Caco-2 (cell line): ENCODE data around the gene WNK2. TPM values are rescaled to one million over a fixed set of nuclear protein-coding genes. Genes with fewer than 3 reads are reported as not detected.

Source experiments
- BruUV-seq: library from RNA; stranded (reverse); fragments of 400-500 nt; replicated peaks from 2 replicates; lab custom pipeline; 2021; lab: Mats Ljungman, UMichigan
- CTCF ChIA-PET: fragments of 300-600 bp; sonication (Branson Sonifier 250); formaldehyde crosslinking; loops from one replicate; lab custom pipeline; 2022; ENCODE audit warnings: antibody characterized with exemption; lab: Charles Lee
- POLR2A ChIA-PET: fragments of 300-600 bp; sonication (Branson Sonifier 250); formaldehyde crosslinking; loops from one replicate; lab custom pipeline; 2022; ENCODE audit warnings: antibody characterized with exemption; lab: Charles Lee
- DNase-seq, 2 experiments: peaks; one replicate each; pipeline versions ENCODE4 v3.0.0 to v3.0.0-alpha.2; 2020 to 2022
- H3K27me3 ChIP-seq: replicated peaks from 2 replicates; pipeline ENCODE4 v1.6.0; 2011; ENCODE audit warnings: low read length; ENCODE audit not compliant: control insufficient read depth, insufficient read depth
- H3K36me3 ChIP-seq: 2 replicates; pipeline ENCODE4 v1.5.1; 2011; ENCODE audit warnings: low read length; ENCODE audit not compliant: control insufficient read depth, insufficient read depth
- H3K4me1 ChIP-seq: fragments of 250-450 bp; sonication (Bioruptor Pico); 2 replicates; pipeline ENCODE4 v1.5.1; 2020; ENCODE audit warnings: mild to moderate bottlenecking
- H3K4me3 ChIP-seq: 2 replicates; pipeline ENCODE4 v1.5.1; 2011; ENCODE audit warnings: low read depth, mild to moderate bottlenecking, control low read depth, low read length
- H3K9me3 ChIP-seq: fragments of 250-450 bp; sonication (Bioruptor Pico); 2 replicates; pipeline ENCODE4 v1.5.1; 2020; ENCODE audit warnings: mild to moderate bottlenecking, moderate library complexity
- H3K27ac Mint-ChIP-seq: one replicate; pipeline ENCODE4 v1.8.0; 2022; ENCODE audit warnings: mixed read lengths; ENCODE audit not compliant: unreplicated experiment
- H3K27me3 Mint-ChIP-seq: one replicate; pipeline ENCODE4 v1.8.0; 2022; ENCODE audit warnings: mixed read lengths; ENCODE audit not compliant: insufficient read depth, unreplicated experiment
- H3K36me3 Mint-ChIP-seq: one replicate; pipeline ENCODE4 v1.8.0; 2022; ENCODE audit warnings: mild to moderate bottlenecking, mixed read lengths; ENCODE audit not compliant: insufficient read depth, unreplicated experiment
- H3K4me1 Mint-ChIP-seq: one replicate; pipeline ENCODE4 v1.8.0; 2022; ENCODE audit warnings: low read depth, mixed read lengths; ENCODE audit not compliant: unreplicated experiment
- H3K4me3 Mint-ChIP-seq: one replicate; pipeline ENCODE4 v1.8.0; 2022; ENCODE audit warnings: mild to moderate bottlenecking, moderate library complexity, mixed read lengths; ENCODE audit not compliant: unreplicated experiment
- H3K9me3 Mint-ChIP-seq: one replicate; pipeline ENCODE4 v1.8.0; 2022; ENCODE audit warnings: mixed read lengths; ENCODE audit not compliant: unreplicated experiment
- intact Hi-C: fragments of 100-400 bp; cut with micrococcal nuclease; formaldehyde crosslinking; loops from one replicate; pipeline ENCODE4 v1.10.0; 2022; ENCODE audit not compliant: unreplicated experiment
- total RNA-seq: library from RNA; stranded (reverse); gene quantifications from 2 replicates; pipeline ENCODE4 v1.2.3, GENCODE V29; 2022
- TF ChIP-seq, protein P1 (sequence below), 2 experiments: fragments of 200-600 bp in 1 of 2; IDR thresholded peaks; 1 replicate in 1 of 2; 2 replicates in 1 of 2; pipeline versions ENCODE4 v1.5.1 to v1.8.0; 2011 to 2022; ENCODE audit warnings: antibody characterized with exemption in 1 of 2, control low read depth in 1 of 2, inconsistent platforms in 1 of 2, low read depth in 1 of 2, low read length in 1 of 2, mild to moderate bottlenecking in 1 of 2, moderate library complexity in 1 of 2; ENCODE audit not compliant: insufficient read depth in 1 of 2, severe bottlenecking in 1 of 2, unreplicated experiment in 1 of 2

The WNK2 gene
- total RNA-seq, 1 experiment from 2014 or later, result 21.7 TPM

DNA sequence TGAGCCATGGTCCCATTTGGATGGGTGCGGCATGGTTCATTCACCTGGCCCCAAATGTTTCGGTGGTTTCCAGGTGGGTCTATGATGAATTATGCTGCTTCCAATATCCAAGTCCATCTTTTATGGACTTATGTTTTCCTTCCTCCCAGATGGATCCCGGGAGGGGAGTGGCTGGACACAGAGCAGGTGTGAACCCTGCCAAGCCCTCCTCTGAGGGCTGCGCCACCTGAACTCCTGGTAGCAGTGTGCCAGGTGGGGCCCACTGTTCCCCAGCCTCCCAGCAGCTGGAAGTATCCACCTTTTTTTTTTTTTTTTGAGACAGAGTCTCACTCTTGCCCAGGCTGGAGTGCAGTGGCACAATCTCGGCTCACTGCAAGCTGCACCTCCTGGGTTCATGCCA is 42.9 kb downstream of the WNK2 start:
- H3K9me3 Mint-ChIP-seq, result no peaks in the 10 kb centered on the region
- no peaks in the 10 kb centered on the region for H3K36me3 Mint-ChIP-seq
- Histone ChIP-seq H3K4me3 (no peak overlapping the region), H3K27me3 (no peaks in the 10 kb centered on the region), H3K4me1 (no peaks in the 10 kb centered on the region), H3K36me3 (no peaks in the 10 kb centered on the region), H3K9me3 (no peaks in the 10 kb centered on the region)
- CTCF ChIA-PET, result no interaction called here
- BruUV-seq, result no TSS peak
- TF ChIP-seq, protein P1, sequence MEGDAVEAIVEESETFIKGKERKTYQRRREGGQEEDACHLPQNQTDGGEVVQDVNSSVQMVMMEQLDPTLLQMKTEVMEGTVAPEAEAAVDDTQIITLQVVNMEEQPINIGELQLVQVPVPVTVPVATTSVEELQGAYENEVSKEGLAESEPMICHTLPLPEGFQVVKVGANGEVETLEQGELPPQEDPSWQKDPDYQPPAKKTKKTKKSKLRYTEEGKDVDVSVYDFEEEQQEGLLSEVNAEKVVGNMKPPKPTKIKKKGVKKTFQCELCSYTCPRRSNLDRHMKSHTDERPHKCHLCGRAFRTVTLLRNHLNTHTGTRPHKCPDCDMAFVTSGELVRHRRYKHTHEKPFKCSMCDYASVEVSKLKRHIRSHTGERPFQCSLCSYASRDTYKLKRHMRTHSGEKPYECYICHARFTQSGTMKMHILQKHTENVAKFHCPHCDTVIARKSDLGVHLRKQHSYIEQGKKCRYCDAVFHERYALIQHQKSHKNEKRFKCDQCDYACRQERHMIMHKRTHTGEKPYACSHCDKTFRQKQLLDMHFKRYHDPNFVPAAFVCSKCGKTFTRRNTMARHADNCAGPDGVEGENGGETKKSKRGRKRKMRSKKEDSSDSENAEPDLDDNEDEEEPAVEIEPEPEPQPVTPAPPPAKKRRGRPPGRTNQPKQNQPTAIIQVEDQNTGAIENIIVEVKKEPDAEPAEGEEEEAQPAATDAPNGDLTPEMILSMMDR (IDR thresholded peaks at IDR 0.05; ENCODE audit: insufficient read depth in 1 of 2, low read depth in 1 of 2, low read length in 1 of 2, severe bottlenecking in 1 of 2, unreplicated experiment in 1 of 2), result no peak
- no peak overlapping the region for H3K27ac Mint-ChIP-seq
- POLR2A ChIA-PET, result no interaction called here
- no peak overlapping the region for H3K4me3 Mint-ChIP-seq
- no peaks in the 10 kb centered on the region for H3K4me1 Mint-ChIP-seq
- no peak for DNase-seq
- no peaks in the 10 kb centered on the region for H3K27me3 Mint-ChIP-seq
- intact Hi-C loops, result no loop called here

DNA sequence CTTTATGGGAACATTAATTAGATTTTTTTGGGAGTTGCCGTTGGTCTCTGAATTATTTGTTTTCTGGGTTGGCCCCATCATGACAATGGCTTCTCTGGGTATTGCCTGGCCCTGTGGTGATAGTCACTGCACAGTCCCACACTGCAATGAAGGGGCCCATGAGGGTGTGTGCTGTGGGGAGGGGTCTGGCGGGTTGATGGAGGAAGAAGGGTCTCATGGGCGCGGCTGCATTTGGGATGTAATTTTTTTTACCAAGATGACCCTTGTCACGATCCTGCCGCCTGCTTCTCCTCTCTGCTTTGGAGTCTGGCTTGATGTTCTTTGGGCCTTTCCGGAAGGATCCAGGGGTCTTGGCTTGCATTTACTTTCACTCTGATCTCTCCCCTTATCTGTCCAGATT is 44.1 kb downstream of the WNK2 start:
- Mint-ChIP-seq H3K4me3 (no peak overlapping the region), H3K27ac (no peak overlapping the region), H3K9me3 (no peaks in the 10 kb centered on the region), H3K4me1 (no peaks in the 10 kb centered on the region), H3K27me3 (no peaks in the 10 kb centered on the region), H3K36me3 (no peaks in the 10 kb centered on the region)
- Histone ChIP-seq H3K36me3 (no peaks in the 10 kb centered on the region), H3K9me3 (no peaks in the 10 kb centered on the region), H3K4me3 (no peak overlapping the region), H3K4me1 (no peaks in the 10 kb centered on the region), H3K27me3 (no peaks in the 10 kb centered on the region)
- BruUV-seq, result no TSS peak
- ChIA-PET POLR2A (no interaction called here), CTCF (no interaction called here)
- intact Hi-C loops, result no loop called here
- TF ChIP-seq, protein P1 (IDR thresholded peaks at IDR 0.05; ENCODE audit: insufficient read depth in 1 of 2, low read depth in 1 of 2, low read length in 1 of 2, severe bottlenecking in 1 of 2, unreplicated experiment in 1 of 2), result no peak
- DNase-seq, result no peak

DNA sequence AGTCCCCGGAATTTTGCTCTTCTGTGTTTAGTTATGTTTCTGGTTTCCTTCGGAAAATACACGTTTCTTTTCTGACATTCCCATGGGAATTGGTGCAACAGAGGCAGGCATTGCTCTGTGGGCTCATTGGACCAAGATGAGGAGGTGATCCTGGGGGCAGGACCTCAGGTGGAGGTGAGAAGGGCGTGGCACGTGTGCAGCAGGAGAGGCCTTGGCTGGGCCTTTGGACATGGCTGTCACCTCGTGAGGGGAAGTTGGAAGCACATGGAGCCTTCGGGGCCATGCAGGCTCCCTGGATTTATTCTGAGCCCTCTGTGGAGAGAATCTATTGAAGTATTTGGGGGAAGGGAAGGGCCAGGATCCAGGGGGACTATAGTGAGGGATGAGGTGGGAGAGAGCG is 44.5 kb downstream of the WNK2 start:
- intact Hi-C loops, result no loop called here
- DNase-seq, result no peak
- Histone ChIP-seq H3K4me3 (no peak overlapping the region), H3K36me3 (no peaks in the 10 kb centered on the region), H3K4me1 (no peaks in the 10 kb centered on the region), H3K9me3 (no peaks in the 10 kb centered on the region), H3K27me3 (no peaks in the 10 kb centered on the region)
- Mint-ChIP-seq H3K27me3 (no peaks in the 10 kb centered on the region), H3K4me3 (no peak overlapping the region), H3K27ac (no peak overlapping the region), H3K9me3 (no peaks in the 10 kb centered on the region), H3K36me3 (no peaks in the 10 kb centered on the region), H3K4me1 (no peaks in the 10 kb centered on the region)
- BruUV-seq, result no TSS peak
- POLR2A ChIA-PET, result no interaction called here
- TF ChIP-seq, protein P1 (IDR thresholded peaks at IDR 0.05; ENCODE audit: insufficient read depth in 1 of 2, low read depth in 1 of 2, low read length in 1 of 2, severe bottlenecking in 1 of 2, unreplicated experiment in 1 of 2), result no peak
- CTCF ChIA-PET, result no interaction called here
